ENCODE measurements around the gene PODNL1. TPM values are rescaled to one million over a fixed set of nuclear protein-coding genes. Genes with fewer than 3 reads are reported as not detected.

Gene PODNL1
- polyA plus RNA-seq, 1 experiment: 2.8 TPM

GRCh38 chr19:13952154-13952930 lies 14.1 kb upstream of the PODNL1 start, which contains the start of gene DCAF15:
DCAF15 (plus strand) TSS chr19:13952509; CDS start chr19:13952513, 4 bp downstream.
- POLR2A ChIA-PET: interaction anchor here (0.8 to 2.6 kb wide), 3 partner anchors 10 to 54 kb away, joined by 5 to 14 read pairs (median 7); partner anchors contain the start of gene RFX1
- DNase-seq (ENCODE audit: low read depth, low spot score): peak; percentile 99
- H3K9me3 ChIP-seq (ENCODE audit: control insufficient read depth, insufficient read depth, low read length): no peaks in the 10 kb centered on the region
- TF ChIP-seq CTCF (IDR thresholded peaks at IDR 0.05; ENCODE audit: low read depth, low read length): no peak
- H3K4me3 ChIP-seq (ENCODE audit: low read depth, low read length): peak within 1 kb of the TSS; percentile 76
- H3K27me3 ChIP-seq (ENCODE audit: control insufficient read depth, insufficient read depth, low read length): no peaks in the 10 kb centered on the region
- H3K27ac ChIP-seq (ENCODE audit: low read depth, low read length): no peak within 1 kb of the TSS
- CTCF ChIA-PET: interaction anchor here (0.8 kb wide), 2 partner anchors 71 to 184 kb away, joined by 3 to 7 read pairs; no protein-coding TSS in a partner anchor

- CTCF ChIA-PET: interaction anchor here (0.8 kb wide), 2 partner anchors 71 to 183 kb away, joined by 3 to 7 read pairs; no protein-coding TSS in a partner anchor
- H3K9me3 ChIP-seq (ENCODE audit: control insufficient read depth, insufficient read depth, low read length): no peaks in the 10 kb centered on the region
- H3K27me3 ChIP-seq (ENCODE audit: control insufficient read depth, insufficient read depth, low read length): no peaks in the 10 kb centered on the region
- H3K27ac ChIP-seq (ENCODE audit: low read depth, low read length): no peak overlapping the region
- peak overlapping the region; percentile 65 for H3K4me3 ChIP-seq (ENCODE audit: low read depth, low read length)
- POLR2A ChIA-PET: interaction anchor here (2.6 kb wide), 1 partner anchor 11 kb away, joined by 14 read pairs; no protein-coding TSS in a partner anchor
- TF ChIP-seq CTCF (IDR thresholded peaks at IDR 0.05; ENCODE audit: low read depth, low read length): no peak
- no peak for DNase-seq (ENCODE audit: low read depth, low spot score)
Measured at GRCh38 chr19:13951799-13952153, 13.6 kb upstream of the PODNL1 start.

- CTCF ChIA-PET: interaction anchor here (0.7 kb wide), 1 partner anchor 75 kb away, joined by 6 read pairs; no protein-coding TSS in a partner anchor
- H3K9me3 ChIP-seq (ENCODE audit: control insufficient read depth, insufficient read depth, low read length): no peaks in the 10 kb centered on the region
- no peak for DNase-seq (ENCODE audit: low read depth, low spot score)
- no peak for TF ChIP-seq CTCF (IDR thresholded peaks at IDR 0.05; ENCODE audit: low read depth, low read length)
- H3K4me3 ChIP-seq (ENCODE audit: low read depth, low read length): no peak overlapping the region
- POLR2A ChIA-PET: no interaction called here
- no peak overlapping the region for H3K27ac ChIP-seq (ENCODE audit: low read depth, low read length)
- H3K27me3 ChIP-seq (ENCODE audit: control insufficient read depth, insufficient read depth, low read length): no peaks in the 10 kb centered on the region
Measured at GRCh38 chr19:13951043-13951442, 12.8 kb upstream of the PODNL1 start.

GRCh38 chr19:13946414-13946813 lies 8.2 kb upstream of the PODNL1 start:
- H3K27ac ChIP-seq (ENCODE audit: low read depth, low read length): no peak overlapping the region
- no peak for TF ChIP-seq CTCF (IDR thresholded peaks at IDR 0.05; ENCODE audit: low read depth, low read length)
- DNase-seq (ENCODE audit: low read depth, low spot score): no peak
- H3K27me3 ChIP-seq (ENCODE audit: control insufficient read depth, insufficient read depth, low read length): peaks cover 3% of the 10 kb centered on the region
- H3K9me3 ChIP-seq (ENCODE audit: control insufficient read depth, insufficient read depth, low read length): no peaks in the 10 kb centered on the region
- no peak overlapping the region for H3K4me3 ChIP-seq (ENCODE audit: low read depth, low read length)
- POLR2A ChIA-PET: no interaction called here
- CTCF ChIA-PET: no interaction called here

- DNase-seq (ENCODE audit: low read depth, low spot score): no peak
- no peak overlapping the region for H3K27ac ChIP-seq (ENCODE audit: low read depth, low read length)
- no peak overlapping the region for H3K4me3 ChIP-seq (ENCODE audit: low read depth, low read length)
- TF ChIP-seq CTCF (IDR thresholded peaks at IDR 0.05; ENCODE audit: low read depth, low read length): no peak
- ChIA-PET CTCF (no interaction called here), POLR2A (interaction anchor here (1.1 kb wide), 1 partner anchor 57 kb away, joined by 4 read pairs; no protein-coding TSS in a partner anchor)
- no peaks in the 10 kb centered on the region for H3K9me3 ChIP-seq (ENCODE audit: control insufficient read depth, insufficient read depth, low read length)
- peaks cover 3% of the 10 kb centered on the region for H3K27me3 ChIP-seq (ENCODE audit: control insufficient read depth, insufficient read depth, low read length)
Measured at GRCh38 chr19:13942023-13942684, 3.9 kb upstream of the PODNL1 start.

Data from AG04450 (cell line).